Neutrophil (primary cell): ENCODE data around the gene MAST4.

Source experiments
- H3K27ac ChIP-seq: fragments of 200-600 bp; sonication (generic); 2 replicates; pipeline ENCODE4 v1.5.1; 2016; ENCODE audit warnings: mild to moderate bottlenecking, moderate library complexity
- H3K27me3 ChIP-seq: fragments of 200-600 bp; sonication (generic); 2 replicates; pipeline ENCODE4 v1.6.0; 2016; ENCODE audit warnings: mild to moderate bottlenecking
- H3K36me3 ChIP-seq: fragments of 200-600 bp; sonication (generic); 2 replicates; pipeline ENCODE4 v1.5.1; 2017
- H3K4me1 ChIP-seq, 2 experiments: fragments of 200-600 bp in 1 of 2; sonication (generic) in 1 of 2; 1 replicate in 1 of 2; 2 replicates in 1 of 2; pipeline versions ENCODE4 v1.5.1 to v1.6.1; 2013 to 2016; ENCODE audit warnings: low read depth in 1 of 2, low read length in 1 of 2, mild to moderate bottlenecking in 1 of 2, moderate library complexity in 1 of 2; ENCODE audit not compliant: control insufficient read depth in 1 of 2, insufficient read depth in 1 of 2
- H3K4me3 ChIP-seq, 2 experiments: fragments of 200-600 bp in 1 of 2; sonication (generic) in 1 of 2; 1 replicate in 1 of 2; 2 replicates in 1 of 2; pipeline ENCODE4 v1.5.1; 2013 to 2016; ENCODE audit warnings: low read depth in 1 of 2, low read length in 1 of 2, mild to moderate bottlenecking in 1 of 2, moderate library complexity in 1 of 2
- H3K9me3 ChIP-seq: fragments of 200-600 bp; sonication (generic); 2 replicates; pipeline ENCODE4 v1.5.1; 2016
- CTCF ChIP-seq: fragments of 200-600 bp; sonication (generic); IDR thresholded peaks from 2 replicates; pipeline ENCODE4 v1.5.1; 2016; ENCODE audit warnings: antibody characterized with exemption

The MAST4 gene

GRCh38 chr5:67014191-67014590 is 418.0 kb downstream of the MAST4 start:
- H3K4me1 ChIP-seq = peaks cover 0 to 9% of the 10 kb centered on the region in 2 experiments
- H3K36me3 ChIP-seq = no peaks in the 10 kb centered on the region
- H3K9me3 ChIP-seq = no peaks in the 10 kb centered on the region
- no peaks in the 10 kb centered on the region for H3K27me3 ChIP-seq
- no peak for TF ChIP-seq CTCF
- H3K4me3 ChIP-seq = no peak overlapping the region
- H3K27ac ChIP-seq = no peak overlapping the region

- H3K4me3 ChIP-seq = no peak overlapping the region
These were observed 418.8 kb downstream of the MAST4 start for GRCh38 chr5:67014957-67015400.

GRCh38 chr5:67015541-67016191 is 419.5 kb downstream of the MAST4 start:
- Histone ChIP-seq H3K9me3 (no peaks in the 10 kb centered on the region), H3K4me3 (no peak overlapping the region), H3K36me3 (no peaks in the 10 kb centered on the region), H3K4me1 (peaks cover 0 to 9% of the 10 kb centered on the region in 2 experiments), H3K27ac (no peak overlapping the region), H3K27me3 (no peaks in the 10 kb centered on the region)
- TF ChIP-seq CTCF = no peak

More at GRCh38 chr5:67014957-67015400, 418.8 kb downstream of the MAST4 start:
- H3K27me3 ChIP-seq = no peaks in the 10 kb centered on the region
- no peak for TF ChIP-seq CTCF
- peaks cover 0 to 9% of the 10 kb centered on the region in 2 experiments for H3K4me1 ChIP-seq
- no peak overlapping the region for H3K27ac ChIP-seq
- no peaks in the 10 kb centered on the region for H3K9me3 ChIP-seq
- H3K36me3 ChIP-seq = no peaks in the 10 kb centered on the region

GRCh38 chr5:67019065-67019845 is 423.1 kb downstream of the MAST4 start:
- Histone ChIP-seq H3K36me3 (no peaks in the 10 kb centered on the region), H3K9me3 (no peaks in the 10 kb centered on the region), H3K27ac (no peak overlapping the region), H3K27me3 (no peaks in the 10 kb centered on the region), H3K4me3 (no peak overlapping the region), H3K4me1 (peaks cover 0 to 9% of the 10 kb centered on the region in 2 experiments)
- TF ChIP-seq CTCF = no peak

- H3K27me3 ChIP-seq = no peaks in the 10 kb centered on the region
- TF ChIP-seq CTCF = no peak
- peaks cover 0 to 9% of the 10 kb centered on the region in 2 experiments for H3K4me1 ChIP-seq
- H3K36me3 ChIP-seq = no peaks in the 10 kb centered on the region
- H3K4me3 ChIP-seq = no peak overlapping the region
- H3K9me3 ChIP-seq = no peaks in the 10 kb centered on the region
- no peak overlapping the region for H3K27ac ChIP-seq
These were observed 424.0 kb downstream of the MAST4 start for GRCh38 chr5:67020096-67020615.
